Renal pelvis (tissue), 4 donors: Measurements from ENCODE around the gene IPO7. TPM values are rescaled to one million over a fixed set of nuclear protein-coding genes. Genes with fewer than 3 reads are reported as not detected.
"Not testable (repeated sequence)": the region's sequence is repeated elsewhere in the genome, so short reads cannot be mapped to it uniquely, and the experiment has no call there.

Experiments
- DNase-seq: peaks from one replicate; pipeline ENCODE4 v3.0.0-alpha.2; 2013
- polyA plus RNA-seq, 3 donors: library from polyadenylated mRNA; unstranded; fragments of 120-200 nt; gene quantifications; one replicate each; pipeline ENCODE4 v1.2.1, GENCODE V29; 2013; ENCODE audit not compliant: insufficient read length in 3 of 3

Gene IPO7
- polyA plus RNA-seq, 3 donors = 98.4 to 115 (median 109) TPM

- no peak for DNase-seq
Measured at GRCh38 chr11:9386901-9387300, 2.4 kb downstream of the IPO7 start.

DNA sequence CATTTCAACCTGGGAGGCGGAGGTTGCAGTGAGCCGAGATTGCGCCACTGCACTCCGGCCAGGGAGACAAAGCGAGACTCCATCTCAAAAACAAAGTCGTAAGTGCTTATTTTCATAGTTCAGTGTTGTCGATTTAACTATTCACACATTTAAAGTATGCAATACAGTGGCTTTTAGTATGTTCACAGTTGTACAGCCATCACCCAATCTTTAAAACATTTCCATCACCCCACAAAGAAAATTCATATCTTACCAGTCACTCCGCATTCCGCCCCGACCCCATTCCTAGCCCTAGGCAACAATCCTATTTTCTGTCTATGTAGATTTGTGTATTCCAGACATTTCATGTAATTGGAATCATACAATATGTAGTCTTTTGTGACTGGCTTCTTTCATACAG lies 11.9 kb downstream of the IPO7 start:
- DNase-seq = no peak

DNA sequence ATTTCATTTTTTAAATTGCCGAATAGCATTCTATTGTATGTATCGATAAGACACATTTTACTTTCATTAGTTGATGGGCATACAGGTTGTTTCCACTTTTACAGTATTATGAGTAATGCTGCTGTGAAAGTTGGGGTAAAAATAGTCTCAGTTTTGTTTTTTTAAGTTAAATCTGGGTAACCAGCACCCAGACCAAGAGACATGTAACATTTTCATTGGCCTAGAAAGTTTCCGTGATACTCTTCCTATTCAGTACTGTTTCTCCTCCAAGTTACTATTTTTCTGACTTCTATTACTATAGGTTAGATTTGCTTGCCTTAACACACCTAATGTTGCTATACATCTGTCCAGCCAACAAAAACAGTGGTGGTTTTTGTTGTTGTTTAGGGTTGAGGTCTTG lies 12.3 kb downstream of the IPO7 start:
- DNase-seq = no peak

- no peak for DNase-seq
Measured at GRCh38 chr11:9397746-9398680, 13.6 kb downstream of the IPO7 start.

GRCh38 chr11:9399466-9399865 lies 15.0 kb downstream of the IPO7 start:
- DNase-seq = no peak

DNA sequence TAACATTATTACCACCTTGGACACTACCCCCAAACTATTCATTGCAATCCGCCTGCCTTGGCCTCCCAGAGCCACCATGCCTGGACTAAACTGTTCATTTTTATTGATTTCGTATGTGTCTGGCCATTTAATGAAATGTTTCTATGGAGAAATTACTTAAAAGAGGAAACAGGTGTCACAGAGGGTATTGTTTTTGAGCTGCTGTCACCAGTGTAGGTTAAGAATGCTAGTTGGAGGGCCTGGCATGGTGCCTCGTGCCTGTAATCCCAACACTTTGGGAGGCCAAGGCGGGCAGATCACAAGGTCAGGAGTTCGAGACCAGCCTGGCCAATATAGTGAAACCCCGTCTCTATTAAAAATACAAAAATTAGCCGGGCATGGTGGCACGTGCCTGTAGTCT lies 17.4 kb downstream of the IPO7 start:
- DNase-seq = not testable (repeated sequence)

DNA sequence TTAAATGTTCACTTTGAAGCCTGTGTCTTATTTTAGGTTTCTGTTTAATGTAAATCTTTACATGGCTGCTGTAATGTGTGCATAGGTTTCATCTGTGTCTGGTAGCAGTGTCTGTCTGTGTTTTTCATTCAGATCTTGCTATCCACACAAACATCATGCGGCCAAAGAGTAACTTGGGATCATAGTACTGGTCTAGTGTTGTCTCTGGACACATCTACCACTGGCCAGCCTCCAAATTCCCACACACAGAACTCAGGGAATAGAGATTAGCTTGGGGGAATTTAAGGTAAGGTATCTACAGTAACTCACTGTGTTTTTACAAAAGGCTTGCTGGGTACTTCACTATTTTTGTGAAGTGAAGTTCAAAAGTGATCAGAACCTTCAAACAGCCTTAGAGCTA lies 44.3 kb downstream of the IPO7 start:
- DNase-seq = no peak

- DNase-seq = no peak
Measured at GRCh38 chr11:9438611-9439010, 54.2 kb downstream of the IPO7 start.

- DNase-seq = no peak
Measured at GRCh38 chr11:9446230-9446629, 61.8 kb downstream of the IPO7 start.

GRCh38 chr11:9448576-9449352 lies 64.3 kb downstream of the IPO7 start:
- DNase-seq = no peak

DNA sequence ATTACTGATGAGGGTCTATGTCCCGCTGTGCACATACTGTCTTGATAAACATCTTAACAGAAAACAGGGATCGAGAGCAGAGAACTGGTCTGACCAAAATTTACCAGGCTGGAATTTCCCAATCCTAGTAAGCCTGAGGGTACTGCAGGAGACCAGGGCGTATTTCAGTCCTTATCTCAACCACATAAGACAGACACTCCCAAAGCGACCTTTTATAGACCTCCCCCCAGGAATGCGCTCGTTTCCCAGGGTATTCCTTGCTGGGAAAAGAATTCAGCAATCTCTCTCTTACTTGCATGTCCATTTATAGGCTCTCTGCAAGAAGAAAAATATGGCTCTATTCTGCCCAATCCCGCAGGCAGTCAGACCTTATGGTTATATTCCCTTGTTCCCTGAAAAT lies 67.6 kb downstream of the IPO7 start:
- DNase-seq = not testable (repeated sequence)

DNA sequence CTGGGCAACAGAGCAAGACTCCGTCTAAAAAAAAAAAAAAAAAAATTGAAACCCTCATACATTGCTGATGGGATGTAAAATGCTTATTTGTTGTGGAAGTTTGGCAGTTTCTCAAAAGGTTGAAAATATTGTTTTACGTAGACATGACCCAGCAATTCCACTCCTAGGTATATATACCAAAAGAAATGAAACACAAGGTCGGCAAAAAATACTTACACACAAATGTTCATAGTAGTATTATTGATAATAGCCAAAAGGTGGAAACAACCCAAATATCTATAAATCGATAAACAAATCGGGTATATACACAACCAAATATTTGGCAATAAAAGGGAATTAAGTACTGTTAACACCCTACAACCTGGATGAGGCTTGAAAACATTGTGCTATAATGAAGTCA lies 71.3 kb downstream of the IPO7 start:
- no peak for DNase-seq

DNA sequence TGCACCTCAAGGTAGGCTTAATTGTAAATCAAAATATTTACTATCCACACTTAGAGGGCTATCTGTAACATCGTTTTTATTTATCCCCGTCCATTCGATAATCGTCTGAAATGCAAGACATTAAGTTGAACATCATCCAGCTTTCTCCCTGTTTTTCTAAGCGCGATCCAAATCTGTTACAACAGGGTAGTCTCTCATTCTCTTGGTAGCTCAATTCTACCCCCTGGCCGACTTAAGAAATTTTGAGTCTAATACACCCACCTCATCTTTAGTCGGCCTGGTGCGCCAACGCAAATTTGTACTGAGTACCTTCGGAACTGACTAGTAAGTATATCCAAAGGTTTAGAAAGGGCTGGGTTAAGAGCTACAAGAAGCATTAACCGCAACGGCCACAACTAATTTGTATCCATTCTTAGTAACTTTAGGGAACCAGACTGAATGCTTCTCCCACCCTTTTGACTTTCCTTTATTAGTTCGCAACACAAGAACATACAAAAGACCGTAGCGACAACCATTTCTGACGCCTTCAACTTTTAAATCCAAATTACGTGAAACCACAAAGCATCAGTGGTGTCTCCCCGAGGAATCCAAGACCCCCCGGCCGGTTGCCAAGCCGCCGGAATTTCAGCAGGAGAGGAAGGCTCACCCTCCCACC lies 75.3 kb downstream of the IPO7 start:
- DNase-seq = peak; percentile 51

DNA sequence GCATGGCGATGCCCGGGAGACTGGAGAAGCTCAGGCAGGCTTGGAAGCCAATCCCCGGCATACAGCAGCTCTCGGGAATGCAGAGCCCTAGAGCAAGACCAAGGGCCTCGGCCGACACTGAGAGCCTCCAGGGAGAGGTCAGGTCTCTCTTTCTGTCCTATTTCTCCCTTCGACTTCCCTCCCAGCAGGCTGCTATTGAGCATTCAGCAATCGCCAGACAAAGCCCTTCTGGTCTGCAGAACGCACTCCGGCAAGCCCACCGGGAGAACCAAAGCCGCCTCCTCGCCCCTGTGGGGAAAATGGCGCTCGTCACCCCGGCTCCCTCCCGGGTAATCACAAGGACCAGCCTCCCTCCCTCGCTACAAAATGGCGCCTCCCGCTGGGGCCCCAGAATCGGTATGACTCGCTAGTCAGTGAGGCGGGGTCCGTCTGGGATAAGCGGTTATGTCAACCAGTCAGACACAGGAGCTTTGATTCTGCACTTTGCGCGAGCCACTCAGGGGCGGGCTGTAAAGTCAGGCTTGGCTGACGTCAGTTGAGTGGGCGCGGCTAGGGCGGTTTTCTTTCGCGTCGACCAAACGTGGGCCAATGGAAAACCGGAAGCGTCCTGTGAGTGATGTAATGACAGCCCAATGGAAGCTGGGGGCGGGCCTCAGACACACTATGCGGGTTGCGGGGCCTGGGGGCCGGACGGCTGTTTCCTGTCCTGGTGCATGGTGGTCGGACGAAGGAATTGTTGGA lies 76.0 kb downstream of the IPO7 start, which contains the start of gene ZNF143:
ZNF143 (plus strand) TSS at position 691 of the 741 bp plus-strand sequence. CDS start 10,297 bp downstream, outside the sequence.
- DNase-seq = peak; percentile 100

- peak; percentile 88 for DNase-seq
Measured at GRCh38 chr11:9461063-9461759, 76.8 kb downstream of the IPO7 start.

DNA sequence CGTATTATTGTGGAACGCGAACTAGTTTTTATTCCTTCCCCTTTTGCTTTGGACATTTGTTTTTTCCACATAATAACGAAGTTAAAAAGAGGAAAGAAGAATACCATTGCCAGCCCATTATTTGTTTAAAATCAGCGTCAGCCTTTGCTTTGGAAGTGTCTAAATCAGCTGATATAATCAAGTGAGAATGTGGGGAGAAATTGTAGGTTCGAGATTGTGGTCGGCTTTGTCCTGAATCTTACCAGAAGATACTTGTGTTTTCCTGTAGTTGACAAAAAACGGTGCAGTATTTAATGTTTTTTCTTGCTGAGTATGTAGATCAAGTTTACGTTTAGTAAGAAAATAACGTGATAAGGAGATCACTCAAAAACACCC lies 77.3 kb downstream of the IPO7 start:
- DNase-seq = peak; percentile 17

GRCh38 chr11:9462172-9462799 lies 77.8 kb downstream of the IPO7 start:
- DNase-seq = peak; percentile 8

DNA sequence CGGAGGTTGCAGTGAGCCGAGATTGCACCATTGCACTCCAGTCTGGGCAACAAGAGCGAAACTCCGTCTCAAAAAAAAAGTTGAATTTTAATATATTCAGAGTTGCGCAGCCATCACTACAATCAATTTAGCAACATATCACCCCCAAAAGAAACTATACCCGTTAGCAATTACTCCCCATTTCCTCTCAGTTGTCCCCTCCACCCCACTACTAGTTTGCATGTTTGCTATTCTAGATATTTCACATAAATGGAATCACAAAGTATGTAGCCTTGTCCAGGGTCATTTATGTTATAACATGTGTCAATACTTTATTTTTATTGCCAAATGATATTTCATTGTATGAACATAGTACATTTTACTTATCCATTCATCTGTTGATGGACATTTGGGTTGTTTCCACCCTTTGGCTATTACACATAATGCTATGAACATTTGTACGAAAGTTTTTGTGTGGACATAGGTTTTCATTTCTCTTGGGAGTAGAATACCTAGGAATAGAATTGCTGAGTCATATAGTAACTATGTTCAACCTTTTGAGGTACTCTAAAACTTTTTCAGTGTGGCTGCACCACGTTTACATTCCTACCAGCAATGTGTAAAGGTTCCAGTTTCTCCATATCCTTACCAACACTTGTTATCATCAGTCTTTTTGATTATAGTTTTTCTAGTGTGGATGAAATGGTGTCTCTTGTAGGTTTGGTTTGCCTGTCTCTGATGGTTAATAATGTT lies 78.5 kb downstream of the IPO7 start:
- DNase-seq = no peak

- no peak for DNase-seq
Measured at GRCh38 chr11:9470765-9471164, 86.3 kb downstream of the IPO7 start.

DNA sequence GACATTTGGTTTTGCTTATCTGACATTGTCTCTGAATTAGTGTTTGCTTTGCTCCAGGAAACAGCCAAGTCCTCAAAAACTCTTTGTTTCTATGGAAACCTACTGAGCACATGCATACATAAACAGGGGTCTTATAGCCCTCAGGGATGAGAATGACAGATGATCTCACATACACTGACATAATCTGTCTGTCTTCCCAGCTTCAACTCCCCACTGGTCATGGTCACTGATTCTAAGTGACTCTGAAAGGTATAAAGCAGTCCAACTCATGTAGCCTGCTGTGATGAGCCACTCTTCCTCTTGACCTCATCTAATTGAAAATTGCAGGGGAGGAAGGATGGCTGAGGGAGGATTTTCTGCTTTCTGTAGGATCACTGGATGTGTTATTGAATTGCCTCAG lies 89.0 kb downstream of the IPO7 start:
- DNase-seq = peak; percentile 59
